A549 (cell line): Measurements from ENCODE around the gene HLTF. TPM values are rescaled to one million over a fixed set of nuclear protein-coding genes. Genes with fewer than 3 reads are reported as not detected.

Experiments
- ATAC-seq, 2 experiments: fragments of 200-7000 bp in 1 of 2; fragments of >200 bp in 1 of 2; cut with Nextera tagmentation in 1 of 2; cut with Tn5 transposase in 1 of 2; 3 replicates each; pipeline versions ENCODE4 v1.8.0 to v1.9.1; 2018 to 2020; ENCODE audit warnings: mild to moderate bottlenecking in 1 of 2, moderate library complexity in 1 of 2
- CTCF ChIA-PET: fragments of 300-600 bp; sonication (Branson Sonifier 250); formaldehyde crosslinking; extraction: SDS; loops from one replicate; lab custom pipeline; 2021; ENCODE audit warnings: antibody characterized with exemption, inconsistent platforms; lab: Yijun Ruan, JAX
- POLR2A ChIA-PET: fragments of 350-600 bp; formaldehyde crosslinking; extraction: SDS; loops from one replicate; lab custom pipeline; 2021; ENCODE audit warnings: antibody characterized with exemption, inconsistent platforms; lab: Yijun Ruan, JAX
- DNase-seq, 2 experiments: peaks; one replicate each; pipeline versions ENCODE4 v3.0.0 to v3.0.0-alpha.2; 2011 to 2016; ENCODE audit warnings: low read depth in 1 of 2, low spot score in 1 of 2
- FAIRE-seq: peaks from 2 replicates; lab custom pipeline; 2011; peaks lifted over from hg19 to GRCh38; lab: Jason Lieb, UNC
- H3K27ac ChIP-seq, 2 experiments: fragments of >200 bp; sonication (Bioruptor Twin); formaldehyde crosslinking; 3 replicates each; pipeline ENCODE4 v1.5.1; 2016 to 2017
- H3K4me1 ChIP-seq: fragments of >200 bp; sonication (Bioruptor Twin); formaldehyde crosslinking; 3 replicates; pipeline ENCODE4 v1.6.1; 2016
- H3K4me2 ChIP-seq: fragments of >200 bp; sonication (Bioruptor Twin); formaldehyde crosslinking; 3 replicates; pipeline ENCODE4 v1.6.1; 2016
- H3K4me3 ChIP-seq: fragments of >200 bp; sonication (Bioruptor Twin); formaldehyde crosslinking; 3 replicates; pipeline ENCODE4 v1.5.1; 2016
- H3K9me3 ChIP-seq: fragments of >200 bp; sonication (Bioruptor Twin); formaldehyde crosslinking; 3 replicates; pipeline ENCODE4 v1.6.1; 2016
- CBX8 ChIP-seq: fragments of 200-600 bp; sonication (generic); IDR thresholded peaks from 2 replicates; pipeline ENCODE4 v1.6.1; 2016
- CHD2 ChIP-seq: fragments of 150-350 bp; IDR thresholded peaks from 2 replicates; pipeline ENCODE4 v1.6.1; 2014; ENCODE audit warnings: low read length; ENCODE audit not compliant: partially characterized antibody
- EHF ChIP-seq: fragments of 250-450 bp; sonication (Bioruptor Pico); IDR thresholded peaks from 2 replicates; pipeline ENCODE4 v1.5.0; 2020; ENCODE audit warnings: mild to moderate bottlenecking
- FOSL2 ChIP-seq, 2 experiments: fragments of 450-650 bp in 1 of 2; fragments of >200 bp in 1 of 2; sonication (Bioruptor Twin) in 1 of 2; formaldehyde crosslinking; IDR thresholded peaks; 2 replicates each; pipeline versions ENCODE4 v1.5.0 to v1.6.1; 2016 to 2020; ENCODE audit warnings: mild to moderate bottlenecking in 1 of 2, moderate library complexity in 1 of 2
- FOXS1 ChIP-seq: fragments of 250-450 bp; sonication (Bioruptor Pico); IDR thresholded peaks from 2 replicates; pipeline ENCODE4 v1.5.0; 2020; ENCODE audit warnings: mild to moderate bottlenecking, moderate library complexity
- HDAC2 ChIP-seq: fragments of 200-600 bp; sonication (generic); IDR thresholded peaks from 2 replicates; pipeline ENCODE4 v1.6.1; 2016
- HOXB5 ChIP-seq: fragments of 250-450 bp; sonication (Bioruptor Pico); IDR thresholded peaks from 2 replicates; pipeline ENCODE4 v1.5.0; 2020; ENCODE audit warnings: mild to moderate bottlenecking, moderate library complexity
- JUNB ChIP-seq: fragments of >200 bp; sonication (Bioruptor Twin); formaldehyde crosslinking; IDR thresholded peaks from 2 replicates; pipeline ENCODE4 v1.6.1; 2016
- KDM1A ChIP-seq: fragments of 200-600 bp; sonication (generic); IDR thresholded peaks from 2 replicates; pipeline ENCODE4 v1.6.1; 2016; ENCODE audit warnings: low read depth, mild to moderate bottlenecking
- NR3C1 ChIP-seq: fragments of >200 bp; sonication (Bioruptor Twin); formaldehyde crosslinking; IDR thresholded peaks from 3 replicates; pipeline ENCODE4 v1.6.1; 2017
- PBX3 ChIP-seq: IDR thresholded peaks from 2 replicates; pipeline ENCODE4 v1.6.1; 2012
- RARB ChIP-seq: fragments of 250-450 bp; sonication (Bioruptor Pico); IDR thresholded peaks from 2 replicates; pipeline ENCODE4 v1.8.0; 2021; ENCODE audit warnings: mild to moderate bottlenecking, moderate library complexity
- RCOR1 ChIP-seq: fragments of 150-350 bp; IDR thresholded peaks from 2 replicates; pipeline ENCODE4 v1.6.1; 2014; ENCODE audit warnings: antibody characterized with exemption, low read length, low read depth
- RFX5 ChIP-seq: fragments of 450-650 bp; IDR thresholded peaks from 2 replicates; pipeline ENCODE4 v1.7.1; 2014; ENCODE audit warnings: antibody characterized with exemption, mild to moderate bottlenecking, moderate library complexity
- SMC3 ChIP-seq: fragments of >200 bp; sonication (Bioruptor Twin); formaldehyde crosslinking; IDR thresholded peaks from 3 replicates; pipeline ENCODE4 v1.6.1; 2018; ENCODE audit warnings: inconsistent platforms
- SREBF2 ChIP-seq: fragments of 450-650 bp; IDR thresholded peaks from 2 replicates; pipeline ENCODE4 v1.6.1; 2014; ENCODE audit warnings: mild to moderate bottlenecking, moderate library complexity
- TFCP2L1 ChIP-seq: fragments of 250-450 bp; sonication (Bioruptor Pico); IDR thresholded peaks from 2 replicates; pipeline ENCODE4 v1.5.0; 2021; ENCODE audit warnings: mild to moderate bottlenecking
- TP53 ChIP-seq: fragments of 250-450 bp; sonication (Bioruptor Pico); IDR thresholded peaks from 2 replicates; pipeline ENCODE4 v1.5.0; 2021; ENCODE audit warnings: mild to moderate bottlenecking, moderate library complexity
- USF2 ChIP-seq: fragments of 450-650 bp; IDR thresholded peaks from 2 replicates; pipeline ENCODE4 v1.6.1; 2014; ENCODE audit warnings: antibody characterized with exemption
- ZNF302 ChIP-seq: fragments of 250-450 bp; sonication (Bioruptor Pico); IDR thresholded peaks from 2 replicates; pipeline ENCODE4 v1.9.0; 2021; ENCODE audit warnings: inconsistent platforms, mild to moderate bottlenecking, moderate library complexity
- ZSCAN20 ChIP-seq: fragments of 250-450 bp; sonication (Bioruptor Pico); IDR thresholded peaks from 2 replicates; pipeline ENCODE4 v1.8.0; 2022; ENCODE audit warnings: mild to moderate bottlenecking, moderate library complexity
- WGBS: methylation state at CpG from one replicate; pipeline ENCODE4 v1.1.6; 2017; ENCODE audit errors: missing lambda C conversion rate; 5-methylcytosine and 5-hydroxymethylcytosine counted together
- polyA plus RNA-seq, 4 experiments: library from polyadenylated mRNA; depleted of rRNA in 3 of 4; stranded (reverse); fragments of >200 nt; fragmentation: RNase III in 1 of 4; extraction: RNeasy Plus Mini Kit Qiagen cat#74134 plus additional on column Dnase treatment in 1 of 4; gene quantifications; 2 replicates in 3 of 4; 3 replicates in 1 of 4; pipeline ENCODE4 v1.2.3, GENCODE V29; 2011 to 2017
- TF ChIP-seq, protein P1 (sequence below): IDR thresholded peaks from 2 replicates; pipeline ENCODE4 v1.6.1; 2012
- TF ChIP-seq, protein P2 (sequence below): fragments of 150-350 bp; IDR thresholded peaks from 2 replicates; pipeline ENCODE4 v1.6.1; 2014; ENCODE audit warnings: low read depth, mild to moderate bottlenecking, low read length

Gene HLTF
- polyA plus RNA-seq, 2 of the 4 experiments (the other 2 are of a cell fraction), result 26.7 to 61.6 TPM

DNA sequence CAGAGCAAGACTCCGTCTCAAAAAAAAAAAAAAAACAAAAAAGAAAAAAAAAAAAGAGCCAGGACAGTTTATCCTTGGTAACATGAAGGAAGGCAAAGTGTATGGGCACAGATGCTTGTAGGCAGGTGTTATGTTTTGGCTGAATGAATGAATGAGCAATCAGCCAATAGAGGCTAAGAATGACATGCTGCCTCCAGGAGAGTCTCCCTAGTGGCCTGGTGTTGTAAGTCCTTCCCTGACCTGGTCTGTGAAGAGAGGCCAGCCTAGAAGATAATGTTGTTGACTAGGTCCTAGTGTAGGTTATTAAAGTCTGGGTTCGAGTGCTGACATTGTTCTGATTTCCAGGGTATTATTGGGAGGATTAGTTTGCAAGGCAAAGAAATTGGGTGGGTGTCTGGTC is 70.1 kb downstream of the HLTF start:
- DNase-seq (no peak), FAIRE-seq (no peak), ATAC-seq (peak in 1 of 2 experiments; percentile 74; a peak in 3 of 6 replicates)
- Histone ChIP-seq H3K4me2 (no peak overlapping the region), H3K9me3 (no peaks in the 10 kb centered on the region), H3K4me1 (no peaks in the 10 kb centered on the region), H3K4me3 (no peak overlapping the region), H3K27ac (no peak overlapping the region)
- 64% methylated on average over 2 of the region's 2 CpGs for whole genome bisulfite sequencing
- CTCF ChIA-PET, result no interaction called here
- POLR2A ChIA-PET, result no interaction called here
- TF ChIP-seq RCOR1 (no peak), ZNF302 (no peak), ZSCAN20 (CRISPR knock-in tag) (no peak), HDAC2 (no peak), PBX3 (no peak)

DNA sequence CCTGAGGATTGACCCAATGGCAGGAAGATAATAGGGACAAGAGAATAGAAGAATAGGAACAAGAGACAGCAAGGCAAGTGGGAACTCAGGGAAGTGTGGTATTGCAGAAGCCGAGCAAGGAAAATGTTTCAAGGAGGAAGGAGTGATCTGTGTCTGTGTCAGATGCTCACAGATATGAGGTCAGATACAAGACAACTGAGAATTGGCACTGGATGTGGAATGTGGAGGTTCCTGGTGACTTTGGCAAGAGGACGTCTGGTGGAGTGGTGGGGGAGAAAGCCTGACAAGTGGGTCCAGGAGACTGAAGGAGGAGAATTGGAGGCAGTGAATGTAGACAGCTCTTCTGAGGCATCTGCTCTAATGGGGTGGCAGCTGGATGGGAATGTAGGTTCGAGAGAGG is 70.9 kb downstream of the HLTF start:
- H3K4me3 ChIP-seq, result no peak overlapping the region
- FAIRE-seq (no peak), ATAC-seq (no peak), DNase-seq (no peak)
- WGBS, result 72% methylated on average over 3 of the region's 3 CpGs
- H3K9me3 ChIP-seq, result no peaks in the 10 kb centered on the region
- ChIA-PET CTCF (no interaction called here), POLR2A (no interaction called here)
- H3K4me2 ChIP-seq, result no peak overlapping the region
- H3K27ac ChIP-seq, result no peak overlapping the region
- H3K4me1 ChIP-seq, result no peaks in the 10 kb centered on the region
- no peak for TF ChIP-seq USF2
- TF ChIP-seq NR3C1, result no peak
- TF ChIP-seq RARB (CRISPR knock-in tag), result no peak
- TF ChIP-seq CBX8, result no peak
- TF ChIP-seq PBX3, result no peak
- no peak for TF ChIP-seq JUNB

GRCh38 chr3:149013726-149014125 is 72.6 kb downstream of the HLTF start:
- POLR2A ChIA-PET, result no interaction called here
- no peak overlapping the region for H3K4me2 ChIP-seq
- DNase-seq (no peak), ATAC-seq (no peak), FAIRE-seq (no peak)
- H3K9me3 ChIP-seq, result no peaks in the 10 kb centered on the region
- no peaks in the 10 kb centered on the region for H3K4me1 ChIP-seq
- no peak overlapping the region for H3K4me3 ChIP-seq
- TF ChIP-seq PBX3, result no peak
- no peak for TF ChIP-seq JUNB
- TF ChIP-seq, protein P1, sequence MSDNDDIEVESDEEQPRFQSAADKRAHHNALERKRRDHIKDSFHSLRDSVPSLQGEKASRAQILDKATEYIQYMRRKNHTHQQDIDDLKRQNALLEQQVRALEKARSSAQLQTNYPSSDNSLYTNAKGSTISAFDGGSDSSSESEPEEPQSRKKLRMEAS, result no peak
- TF ChIP-seq EHF (CRISPR knock-in tag), result no peak
- TF ChIP-seq FOSL2 (IDR thresholded peaks at IDR 0.05), result no peak
- TF ChIP-seq FOSL2 (CRISPR knock-in tag; IDR thresholded peaks at IDR 0.05), result no peak
- TF ChIP-seq USF2, result no peak
- TF ChIP-seq RCOR1, result no peak
- TF ChIP-seq TP53, result no peak
- TF ChIP-seq, all 56 proteins: peak for 0
- CTCF ChIA-PET, result no interaction called here
- no peak overlapping the region for H3K27ac ChIP-seq
- 93% methylated on average over 6 of the region's 6 CpGs for WGBS

DNA sequence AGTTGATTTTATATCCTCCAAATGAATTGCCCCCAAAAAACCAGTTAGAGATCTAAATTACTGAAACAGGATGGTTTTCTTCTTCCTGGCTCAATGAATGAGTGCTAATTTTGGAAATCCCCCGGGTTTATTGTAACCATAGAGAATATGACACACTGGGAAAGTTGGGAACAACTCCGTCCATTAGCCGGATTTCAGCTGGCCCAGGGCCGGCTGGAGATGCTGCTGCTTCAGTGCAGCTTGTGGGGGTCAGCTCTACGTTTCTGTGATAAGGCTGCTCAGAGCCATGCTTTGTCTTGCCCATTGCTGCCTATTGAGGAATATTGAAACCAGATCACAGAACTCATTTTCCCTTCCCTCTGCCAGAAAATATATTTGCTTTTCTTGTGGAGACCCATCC is 74.7 kb downstream of the HLTF start:
- 78% methylated on average over 5 of the region's 5 CpGs for WGBS
- CTCF ChIA-PET, result no interaction called here
- TF ChIP-seq SREBF2 (no peak), TFCP2L1 (CRISPR knock-in tag) (no peak), SMC3 (no peak), JUNB (no peak), RFX5 (no peak), HOXB5 (CRISPR knock-in tag) (no peak), RCOR1 (no peak), CHD2 (no peak), KDM1A (no peak), FOXS1 (no peak)
- TF ChIP-seq, protein P2, sequence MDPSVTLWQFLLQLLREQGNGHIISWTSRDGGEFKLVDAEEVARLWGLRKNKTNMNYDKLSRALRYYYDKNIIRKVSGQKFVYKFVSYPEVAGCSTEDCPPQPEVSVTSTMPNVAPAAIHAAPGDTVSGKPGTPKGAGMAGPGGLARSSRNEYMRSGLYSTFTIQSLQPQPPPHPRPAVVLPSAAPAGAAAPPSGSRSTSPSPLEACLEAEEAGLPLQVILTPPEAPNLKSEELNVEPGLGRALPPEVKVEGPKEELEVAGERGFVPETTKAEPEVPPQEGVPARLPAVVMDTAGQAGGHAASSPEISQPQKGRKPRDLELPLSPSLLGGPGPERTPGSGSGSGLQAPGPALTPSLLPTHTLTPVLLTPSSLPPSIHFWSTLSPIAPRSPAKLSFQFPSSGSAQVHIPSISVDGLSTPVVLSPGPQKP, result no peak

More for the DNA sequence above, 74.7 kb downstream of the HLTF start:
- H3K4me3 ChIP-seq, result no peak overlapping the region
- DNase-seq (no peak), ATAC-seq (no peak), FAIRE-seq (no peak)
- H3K27ac ChIP-seq, result no peak overlapping the region
- H3K4me1 ChIP-seq, result no peaks in the 10 kb centered on the region
- H3K4me2 ChIP-seq, result no peak overlapping the region
- H3K9me3 ChIP-seq, result no peaks in the 10 kb centered on the region
- POLR2A ChIA-PET, result no interaction called here
